Measurements from ENCODE around the gene CHRD. TPM values are rescaled to one million over a fixed set of nuclear protein-coding genes. Genes with fewer than 3 reads are reported as not detected.
A peak's percentile ranks its signal among the peaks of the same experiment; 100 is the strongest.

CHRD gene
- polyA plus RNA-seq (2013, experiment 1 of 2), result 4.7 TPM
- polyA plus RNA-seq (2013, experiment 2 of 2), result 5.3 TPM

- H3K4me3 ChIP-seq (ENCODE audit: low read length), result peak within 1 kb of the TSS; percentile 56
Observed at GRCh38 chr3:184379358-184380184, at the start of gene CHRD. CHRD (plus strand) TSS chr3:184380054; CDS start chr3:184380319, 265 bp downstream.

DNA sequence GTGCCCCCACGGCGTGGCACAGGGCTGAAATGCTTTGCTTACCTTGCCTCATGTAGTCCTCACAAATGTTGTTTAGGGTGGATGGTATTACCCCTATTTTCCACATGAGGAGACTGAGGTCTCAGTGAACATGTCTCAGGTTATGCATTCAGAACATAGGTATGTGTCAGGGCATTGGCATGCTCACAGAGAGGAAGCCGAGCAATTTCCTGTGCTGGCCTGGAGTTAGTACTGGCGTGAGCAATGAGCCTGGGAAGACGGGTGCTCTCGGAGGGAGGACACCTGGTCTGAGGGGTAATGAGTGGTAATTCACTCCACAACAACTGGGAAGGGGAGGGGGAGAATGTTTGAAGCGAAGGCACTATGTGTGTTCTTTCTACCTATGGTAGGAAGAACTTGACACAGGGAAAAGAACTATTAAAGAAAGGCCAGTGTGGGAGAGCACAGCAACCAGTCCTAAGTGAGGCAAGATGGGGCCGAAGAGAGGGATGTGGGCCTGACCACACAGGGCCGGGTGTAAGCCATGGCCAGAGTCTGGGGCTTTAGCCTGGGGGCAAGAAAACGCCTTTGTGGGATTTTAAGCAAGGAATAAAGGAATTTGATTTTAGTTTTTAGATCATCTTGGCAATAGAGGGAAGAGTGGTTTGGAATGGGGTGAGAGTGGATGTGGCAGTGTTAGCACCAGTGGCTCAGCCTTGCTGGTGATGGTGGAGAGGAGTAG lies 47.3 kb upstream of the CHRD start:
- Histone ChIP-seq H3K27ac (ENCODE audit: low read depth, low read length) (no peak overlapping the region), H3K4me1 (ENCODE audit: insufficient read depth, low read length) (0 out of 2 replicates have a peak, but pooled peaks cover 2% of the 10 kb centered on the region), H3K9me3 (ENCODE audit: insufficient read depth, low read depth, low read length) (no peaks in the 10 kb centered on the region), H3K4me3 (ENCODE audit: low read length) (no peak overlapping the region), H3K27me3 (ENCODE audit: insufficient read depth, low read length) (no peaks in the 10 kb centered on the region), H3K36me3 (ENCODE audit: insufficient read depth, low read length) (peaks cover 74% of the 10 kb centered on the region), H3K9ac (ENCODE audit: low read depth, low read length) (no peak overlapping the region)
- WGBS, result 93% methylated on average over 10 of the region's 10 CpGs

More at GRCh38 chr3:184379358-184380184, at the start of gene CHRD:
- Histone ChIP-seq H3K9ac (ENCODE audit: low read depth, low read length) (no peak within 1 kb of the TSS), H3K36me3 (ENCODE audit: insufficient read depth, low read length) (no peaks in the 10 kb centered on the region), H3K27ac (ENCODE audit: low read depth, low read length) (no peak within 1 kb of the TSS), H3K27me3 (ENCODE audit: insufficient read depth, low read length) (peaks cover 65% of the 10 kb centered on the region), H3K9me3 (ENCODE audit: insufficient read depth, low read depth, low read length) (no peaks in the 10 kb centered on the region), H3K4me1 (ENCODE audit: insufficient read depth, low read length) (peaks cover 25% of the 10 kb centered on the region)
- WGBS, result 3% methylated on average over 57 of the region's 71 CpGs

DNA sequence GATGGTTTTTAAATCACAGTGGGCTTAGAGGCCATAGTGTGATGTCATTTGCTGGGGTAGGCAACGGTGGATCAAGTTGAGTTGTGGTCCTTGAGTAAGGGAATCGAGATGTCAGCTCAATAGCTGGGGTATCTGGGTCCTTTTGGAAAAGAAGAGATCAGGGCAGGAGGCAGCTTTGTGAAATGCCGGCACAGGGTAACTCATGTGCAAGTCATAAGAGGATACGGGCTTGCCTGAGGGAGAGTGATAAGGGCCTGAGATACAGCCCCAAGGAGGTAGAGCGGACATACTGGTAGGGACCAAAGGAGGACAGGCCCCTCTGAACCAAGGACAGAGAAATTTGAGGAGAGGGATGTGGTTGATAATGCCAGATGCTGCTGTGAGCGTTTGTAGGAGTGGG lies 46.7 kb upstream of the CHRD start:
- H3K36me3 ChIP-seq (ENCODE audit: insufficient read depth, low read length), result peaks cover 67% of the 10 kb centered on the region
- no peaks in the 10 kb centered on the region for H3K9me3 ChIP-seq (ENCODE audit: insufficient read depth, low read depth, low read length)
- no peak overlapping the region for H3K9ac ChIP-seq (ENCODE audit: low read depth, low read length)
- 92% methylated on average over 6 of the region's 6 CpGs for WGBS
- no peaks in the 10 kb centered on the region for H3K27me3 ChIP-seq (ENCODE audit: insufficient read depth, low read length)
- no peak overlapping the region for H3K4me3 ChIP-seq (ENCODE audit: low read length)
- H3K27ac ChIP-seq (ENCODE audit: low read depth, low read length), result no peak overlapping the region
- 0 out of 2 replicates have a peak, but pooled peaks cover 8% of the 10 kb centered on the region for H3K4me1 ChIP-seq (ENCODE audit: insufficient read depth, low read length)

DNA sequence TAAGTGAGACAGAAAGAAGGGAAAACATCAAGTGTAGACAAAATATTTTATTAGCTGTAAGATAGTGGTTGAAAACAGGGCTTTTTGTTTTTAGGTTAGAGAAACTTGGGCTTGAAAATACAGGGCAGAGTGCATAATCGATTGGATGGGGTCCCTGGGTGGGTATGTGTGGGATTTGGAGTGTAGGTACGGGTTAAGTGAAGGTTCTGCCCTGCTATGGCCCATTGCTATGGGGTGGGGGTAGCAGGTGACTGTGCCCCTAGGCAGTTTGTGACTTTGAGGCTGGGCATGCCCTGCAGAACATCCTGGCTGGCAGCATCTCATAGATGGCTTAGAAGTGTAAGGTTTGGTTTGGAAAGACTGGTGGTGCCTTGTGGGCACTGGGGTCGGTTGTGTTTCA lies 46.2 kb upstream of the CHRD start:
- H3K4me3 ChIP-seq (ENCODE audit: low read length), result no peak overlapping the region
- H3K36me3 ChIP-seq (ENCODE audit: insufficient read depth, low read length), result peaks cover 62% of the 10 kb centered on the region
- H3K9me3 ChIP-seq (ENCODE audit: insufficient read depth, low read depth, low read length), result no peaks in the 10 kb centered on the region
- no peak overlapping the region for H3K9ac ChIP-seq (ENCODE audit: low read depth, low read length)
- 0 out of 2 replicates have a peak, but pooled peaks cover 11% of the 10 kb centered on the region for H3K4me1 ChIP-seq (ENCODE audit: insufficient read depth, low read length)
- no peaks in the 10 kb centered on the region for H3K27me3 ChIP-seq (ENCODE audit: insufficient read depth, low read length)
- WGBS, result 88% methylated on average over 3 of the region's 3 CpGs
- H3K27ac ChIP-seq (ENCODE audit: low read depth, low read length), result no peak overlapping the region

- WGBS, result 91% methylated on average over 14 of the region's 15 CpGs
- Histone ChIP-seq H3K9me3 (ENCODE audit: insufficient read depth, low read depth, low read length) (no peaks in the 10 kb centered on the region), H3K36me3 (ENCODE audit: insufficient read depth, low read length) (peaks cover 53% of the 10 kb centered on the region), H3K9ac (ENCODE audit: low read depth, low read length) (no peak overlapping the region), H3K27me3 (ENCODE audit: insufficient read depth, low read length) (no peaks in the 10 kb centered on the region), H3K4me3 (ENCODE audit: low read length) (no peak overlapping the region), H3K27ac (ENCODE audit: low read depth, low read length) (peak overlapping the region; percentile 97; the same call in 1 of the 2 replicates), H3K4me1 (ENCODE audit: insufficient read depth, low read length) (peaks cover 16% of the 10 kb centered on the region; the same call in 1 of the 2 replicates)
Observed at GRCh38 chr3:184334470-184335158, 45.2 kb upstream of the CHRD start.

- H3K4me3 ChIP-seq (ENCODE audit: low read length), result peak overlapping the region; percentile 83
- H3K9me3 ChIP-seq (ENCODE audit: insufficient read depth, low read depth, low read length), result no peaks in the 10 kb centered on the region
- H3K27ac ChIP-seq (ENCODE audit: low read depth, low read length), result peak overlapping the region; percentile 97
- no peaks in the 10 kb centered on the region for H3K27me3 ChIP-seq (ENCODE audit: insufficient read depth, low read length)
- no peak overlapping the region for H3K9ac ChIP-seq (ENCODE audit: low read depth, low read length)
- peaks cover 46% of the 10 kb centered on the region for H3K36me3 ChIP-seq (ENCODE audit: insufficient read depth, low read length)
- H3K4me1 ChIP-seq (ENCODE audit: insufficient read depth, low read length), result peaks cover 16% of the 10 kb centered on the region; the same call in 1 of the 2 replicates
- WGBS, result 74% methylated on average over 3 of the region's 4 CpGs
Observed at GRCh38 chr3:184335291-184335660, 44.6 kb upstream of the CHRD start.

- Histone ChIP-seq H3K9me3 (ENCODE audit: insufficient read depth, low read depth, low read length) (no peaks in the 10 kb centered on the region), H3K9ac (ENCODE audit: low read depth, low read length) (peak overlapping the region; percentile 80), H3K27ac (ENCODE audit: low read depth, low read length) (peak overlapping the region; percentile 97), H3K4me1 (ENCODE audit: insufficient read depth, low read length) (peaks cover 16% of the 10 kb centered on the region; the same call in 1 of the 2 replicates), H3K36me3 (ENCODE audit: insufficient read depth, low read length) (peaks cover 42% of the 10 kb centered on the region), H3K27me3 (ENCODE audit: insufficient read depth, low read length) (no peaks in the 10 kb centered on the region), H3K4me3 (ENCODE audit: low read length) (peak overlapping the region; percentile 83)
- WGBS, result 1% methylated on average over 77 of the region's 77 CpGs
Observed at GRCh38 chr3:184335661-184336546, 44.0 kb upstream of the CHRD start.

- WGBS, result 40% methylated on average over 17 of the region's 17 CpGs
Observed at GRCh38 chr3:184336547-184337398, 43.1 kb upstream of the CHRD start.

DNA sequence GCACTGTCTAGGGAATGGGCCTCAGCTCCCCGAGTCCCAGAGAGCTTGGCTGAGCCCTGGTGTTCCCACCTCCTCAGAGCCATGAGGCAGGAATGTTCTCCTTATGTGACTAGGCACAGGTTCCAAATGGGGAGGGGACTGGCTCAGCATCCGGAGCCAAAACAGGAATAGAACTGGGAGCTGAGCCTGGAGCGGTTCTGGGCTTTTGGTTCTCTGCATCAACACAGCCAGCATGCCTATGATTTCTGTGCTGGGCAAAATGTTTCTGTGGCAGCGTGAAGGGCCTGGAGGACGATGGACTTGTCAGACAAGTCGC lies 42.5 kb upstream of the CHRD start, which contains the start of gene FAM131A:
Gene FAM131A, plus strand, starts transcription at position 202 of the 316 bp plus-strand sequence. Its CDS starts 31 bp downstream, at position 233.
- Histone ChIP-seq H3K27ac (ENCODE audit: low read depth, low read length) (peak within 1 kb of the TSS; percentile 97; the same call in 1 of the 2 replicates), H3K27me3 (ENCODE audit: insufficient read depth, low read length) (no peaks in the 10 kb centered on the region), H3K9ac (ENCODE audit: low read depth, low read length) (peak within 1 kb of the TSS; percentile 80), H3K4me1 (ENCODE audit: insufficient read depth, low read length) (peaks cover 16% of the 10 kb centered on the region; the same call in 1 of the 2 replicates), H3K36me3 (ENCODE audit: insufficient read depth, low read length) (peaks cover 36% of the 10 kb centered on the region), H3K4me3 (ENCODE audit: low read length) (peak within 1 kb of the TSS; percentile 83), H3K9me3 (ENCODE audit: insufficient read depth, low read depth, low read length) (no peaks in the 10 kb centered on the region)
- 90% methylated on average over 6 of the region's 6 CpGs for WGBS

More at GRCh38 chr3:184336547-184337398, 43.1 kb upstream of the CHRD start:
- Histone ChIP-seq H3K4me1 (ENCODE audit: insufficient read depth, low read length) (peaks cover 16% of the 10 kb centered on the region; the same call in 1 of the 2 replicates), H3K4me3 (ENCODE audit: low read length) (peak overlapping the region; percentile 83), H3K36me3 (ENCODE audit: insufficient read depth, low read length) (peaks cover 37% of the 10 kb centered on the region), H3K9ac (ENCODE audit: low read depth, low read length) (peak overlapping the region; percentile 80), H3K27ac (ENCODE audit: low read depth, low read length) (peak overlapping the region; percentile 97; the same call in 1 of the 2 replicates), H3K27me3 (ENCODE audit: insufficient read depth, low read length) (no peaks in the 10 kb centered on the region), H3K9me3 (ENCODE audit: insufficient read depth, low read depth, low read length) (no peaks in the 10 kb centered on the region)
